ENCODE data around the gene NHP2. TPM values are rescaled to one million over a fixed set of nuclear protein-coding genes. Genes with fewer than 3 reads are reported as not detected.

NHP2 gene
- total and polyA plus RNA-seq, 10 of the 15 experiments (the other 5 are each of a cell fraction or from before 2014, with no cell fraction given) = 39.2 to 513 (median 198) TPM

DNA sequence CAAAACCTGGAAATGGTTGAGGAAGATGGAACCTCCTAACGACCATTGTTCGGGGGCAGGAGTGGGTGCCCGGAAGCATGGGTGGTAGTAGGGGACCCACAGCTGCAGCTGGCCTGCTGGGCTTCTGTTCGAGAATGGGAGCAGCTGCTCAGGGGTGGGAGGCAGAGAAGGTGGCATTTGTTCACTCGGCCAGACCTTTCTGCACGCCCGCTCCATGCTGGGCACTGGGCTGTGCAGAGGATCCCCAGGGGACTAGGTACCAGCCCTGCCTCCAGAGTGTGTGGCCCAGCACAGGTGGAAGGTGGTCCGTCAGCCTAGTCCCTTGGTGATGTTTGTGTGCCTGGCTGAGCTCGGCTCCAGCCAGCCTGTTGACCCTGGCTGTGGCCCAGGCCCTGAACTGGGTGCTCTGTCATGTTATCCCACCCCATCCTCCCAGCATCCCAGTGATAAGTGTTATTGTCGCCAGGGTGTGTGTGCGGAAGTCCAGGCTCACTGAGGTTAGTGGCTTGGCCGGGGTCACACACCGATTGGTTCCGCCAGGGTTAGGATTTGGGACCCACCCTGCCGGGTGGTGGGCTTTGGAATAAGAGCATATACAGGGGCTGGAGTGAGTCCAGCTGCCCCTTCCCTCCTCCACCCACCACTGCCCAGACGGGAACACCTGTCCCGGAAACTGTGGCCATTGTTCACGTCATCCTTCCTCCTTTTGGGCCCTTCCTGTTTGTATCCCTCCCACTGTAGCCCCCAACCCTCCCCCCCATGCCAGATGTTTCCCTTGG lies 35.6 kb downstream of the NHP2 start:
- RAD21 ChIA-PET (ENCODE audit: unreplicated experiment) = interaction anchor here (1.0 to 1.1 kb wide), 2 partner anchors 13 to 44 kb away, joined by 3 read pairs; partner anchors contain the start of gene RMND5B
- peak overlapping the region; percentile 55 for H3K4me3 ChIP-seq
- intact Hi-C loops (cut with micrococcal nuclease; ENCODE audit: unreplicated experiment) = loop anchor here (10.0 kb wide), 1 partner anchor 1583 kb away; the partner anchor contains the start of gene RNF44
- peak overlapping the region; percentile 59 for H2AFZ ChIP-seq (ENCODE audit: control insufficient read depth, low read depth, low read length)
- peaks cover 43% of the 10 kb centered on the region for H3K4me1 ChIP-seq (ENCODE audit: control insufficient read depth, insufficient read depth, low read length)
- CTCF ChIA-PET = interaction anchor here (0.6 to 3.0 kb wide), 10 partner anchors 11 to 1618 kb away, joined by 3 to 14 read pairs (median 3); partner anchors contain the start of gene RMND5B
- POLR2A ChIA-PET = interaction anchor here (0.6 to 1.8 kb wide), 2 partner anchors 12 to 14 kb away, joined by 3 to 7 read pairs; partner anchors contain the start of gene RMND5B
- H3K9me3 ChIP-seq (replicated peaks; ENCODE audit: control insufficient read depth, insufficient read depth, low read length) = no peaks in the 10 kb centered on the region
- H3K9ac ChIP-seq (ENCODE audit: control insufficient read depth, insufficient read depth, low read length) = peak overlapping the region; percentile 42; the same call in 1 of the 2 replicates
- in situ Hi-C loops (cut with MboI) = loop anchor here (10.0 kb wide), 1 partner anchor 1437 kb away; the partner anchor contains the start of gene RUFY1
- H4K20me1 ChIP-seq (ENCODE audit: control insufficient read depth, insufficient read depth) = no peaks in the 10 kb centered on the region
- H3K4me2 ChIP-seq (ENCODE audit: control insufficient read depth, insufficient read depth) = peak overlapping the region; percentile 84
- WGBS (ENCODE audit: insufficient coverage, insufficient replicate concordance, low lambda C conversion rate, missing lambda C conversion rate) = 31% methylated on average over 18 of the region's 18 CpGs
- ATAC-seq = peak; percentile 1; the same call in 1 of the 3 replicates
- peaks cover 3 to 19% of the 10 kb centered on the region in 2 experiments; a peak in 3 of 4 replicates for H3K36me3 ChIP-seq (ENCODE audit: control insufficient read depth in 2 of 2, insufficient read depth in 2 of 2, low read length in 1 of 2)
- H3K27me3 ChIP-seq (replicated peaks in 1 of 2; ENCODE audit: control insufficient read depth in 2 of 2, insufficient read depth in 2 of 2, low read length in 1 of 2) = no peaks in the 10 kb centered on the region
- DNase-seq (ENCODE audit: low read depth, low spot score) = no peak
- no peak for FAIRE-seq
- BruUV-seq (replicated peaks) = no TSS peak
- SMC1A ChIA-PET (ENCODE audit: uncharacterized antibody, unreplicated experiment) = interaction anchor here (0.7 to 1.0 kb wide), 2 partner anchors 13 to 27 kb away, joined by 3 read pairs; partner anchors contain the start of gene RMND5B
- peaks cover 56% of the 10 kb centered on the region for H3K79me2 ChIP-seq (ENCODE audit: control insufficient read depth, insufficient read depth, low read length)
- H3K27ac ChIP-seq (ENCODE audit: control insufficient read depth, insufficient read depth) = peak overlapping the region; percentile 72
- TF ChIP-seq SREBF2 (IDR thresholded peaks at IDR 0.05; ENCODE audit: low read length) = no peak
- no peak for TF ChIP-seq MYC (IDR thresholded peaks at IDR 0.05; ENCODE audit: insufficient read depth, insufficient read length, insufficient replicate concordance, low read length, severe bottlenecking)
- no peak for TF ChIP-seq SMARCA5 (IDR thresholded peaks at IDR 0.05)
- TF ChIP-seq SMAD1 (IDR thresholded peaks at IDR 0.05; ENCODE audit: low read depth, partially characterized antibody) = no peak
- peak; percentile 44; the same call in 1 of the 2 replicates for TF ChIP-seq CREM (IDR thresholded peaks at IDR 0.05; ENCODE audit: low read depth)
- 0 out of 2 replicates have a peak, but pooled peaks have one; percentile 49 for TF ChIP-seq DPF2 (IDR thresholded peaks at IDR 0.05)
- TF ChIP-seq, protein P1, sequence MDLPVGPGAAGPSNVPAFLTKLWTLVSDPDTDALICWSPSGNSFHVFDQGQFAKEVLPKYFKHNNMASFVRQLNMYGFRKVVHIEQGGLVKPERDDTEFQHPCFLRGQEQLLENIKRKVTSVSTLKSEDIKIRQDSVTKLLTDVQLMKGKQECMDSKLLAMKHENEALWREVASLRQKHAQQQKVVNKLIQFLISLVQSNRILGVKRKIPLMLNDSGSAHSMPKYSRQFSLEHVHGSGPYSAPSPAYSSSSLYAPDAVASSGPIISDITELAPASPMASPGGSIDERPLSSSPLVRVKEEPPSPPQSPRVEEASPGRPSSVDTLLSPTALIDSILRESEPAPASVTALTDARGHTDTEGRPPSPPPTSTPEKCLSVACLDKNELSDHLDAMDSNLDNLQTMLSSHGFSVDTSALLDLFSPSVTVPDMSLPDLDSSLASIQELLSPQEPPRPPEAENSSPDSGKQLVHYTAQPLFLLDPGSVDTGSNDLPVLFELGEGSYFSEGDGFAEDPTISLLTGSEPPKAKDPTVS (IDR thresholded peaks at IDR 0.05; ENCODE audit: low read depth, low read length) = no peak
- TF ChIP-seq SP1 (IDR thresholded peaks at IDR 0.05; ENCODE audit: low read depth, low read length) = no peak
- TF ChIP-seq ETV6 (conservative IDR thresholded peaks at IDR 0.05 in 1 of 2, IDR thresholded peaks at IDR 0.05 in 1 of 2; ENCODE audit: borderline replicate concordance in 1 of 2, low read depth in 1 of 2) = peak in 1 of 2 experiments; percentile 44; a peak in 1 of 4 replicates
- peak; percentile 91 for TF ChIP-seq TCF12 (IDR thresholded peaks at IDR 0.05; ENCODE audit: low read depth, low read length)
- peak; percentile 60 for TF ChIP-seq IKZF1 (conservative IDR thresholded peaks at IDR 0.05)
- 0 out of 2 replicates have a peak, but pooled peaks have one; percentile 22 for TF ChIP-seq EED (IDR thresholded peaks at IDR 0.05; ENCODE audit: low read depth)
- TF ChIP-seq EGR1 (IDR thresholded peaks at IDR 0.05; ENCODE audit: borderline replicate concordance in 1 of 2, low read depth in 2 of 2, low read length in 2 of 2) = peak in 1 of 2 experiments; percentile 41; a peak in 1 of 3 replicates
- TF ChIP-seq BACH1 (IDR thresholded peaks at IDR 0.05; ENCODE audit: borderline replicate concordance) = no peak
- TF ChIP-seq TCF3 (IDR thresholded peaks at IDR 0.05; ENCODE audit: borderline replicate concordance, insufficient read depth, low read depth, low read length) = peak; percentile 91; the same call in 1 of the 2 replicates
- TF ChIP-seq KLF5 (IDR thresholded peaks at IDR 0.05; ENCODE audit: partially characterized antibody) = no peak
- no peak for TF ChIP-seq SIN3A (IDR thresholded peaks at IDR 0.05; ENCODE audit: low read depth, low read length)
- no peak for TF ChIP-seq SRF (IDR thresholded peaks at IDR 0.05; ENCODE audit: low read depth in 2 of 2, low read length in 2 of 2)
- TF ChIP-seq TARDBP (IDR thresholded peaks at IDR 0.05; ENCODE audit: borderline replicate concordance) = no peak
- no peak for TF ChIP-seq ASH2L (IDR thresholded peaks at IDR 0.05; ENCODE audit: borderline replicate concordance, low read depth)
